Mucosa of descending colon (tissue), 3 donors: ENCODE results near the gene CEP83. TPM values are rescaled to one million over a fixed set of nuclear protein-coding genes. Genes with fewer than 3 reads are reported as not detected.
A peak's percentile ranks its signal among the peaks of the same experiment; 100 is the strongest.

ENCODE experiments used
- ATAC-seq: fragments of 200-7000 bp; cut with Tn5 transposase; one replicate; pipeline ENCODE4 v1.9.1; 2020; ENCODE audit warnings: mild to moderate bottlenecking, moderate library complexity
- DNase-seq, 3 donors: peaks; one replicate each; pipeline ENCODE4 v3.0.0-alpha.2; 2020
- H3K36me3 ChIP-seq: fragments of 200-600 bp; one replicate; pipeline ENCODE4 v1.8.0; 2021; ENCODE audit warnings: low read depth, mild to moderate bottlenecking
- H3K4me1 ChIP-seq: fragments of 200-600 bp; one replicate; pipeline ENCODE4 v1.8.0; 2021; ENCODE audit warnings: low read depth, mild to moderate bottlenecking
- H3K4me3 ChIP-seq: fragments of 200-600 bp; one replicate; pipeline ENCODE4 v1.8.0; 2021; ENCODE audit warnings: mild to moderate bottlenecking
- H3K9me3 ChIP-seq: fragments of 200-600 bp; one replicate; pipeline ENCODE4 v1.8.0; 2021; ENCODE audit warnings: mild to moderate bottlenecking
- intact Hi-C, 2 donors: fragments of 100-400 bp; cut with DNase I in 1 of 2; cut with micrococcal nuclease in 1 of 2; formaldehyde crosslinking; loops; one replicate each; pipeline versions ENCODE4 v1.11.0 to v1.11.1; 2022; cut with DNase I, micrococcal nuclease
- long read RNA-seq, 2 donors: library from polyadenylated mRNA; unstranded; transcript quantifications; one replicate each; pipeline ENCODE4 v2.0.0, GENCODE V29; 2019 to 2021
- total RNA-seq, 3 donors: library from RNA; stranded (reverse); fragmentation: NEBNext Ultra II Directional in 2 of 3; extraction: Animal tissue kit (Norgen Biotek cat#: 25700) in 2 of 3; gene quantifications; one replicate each; pipeline versions ENCODE4 v1.2.1 to v1.2.4, GENCODE V29; 2021 to 2023
- TF ChIP-seq, protein P1 (sequence below): fragments of 200-600 bp; IDR thresholded peaks from one replicate; pipeline ENCODE4 v1.8.0; 2022; ENCODE audit warnings: antibody characterized with exemption, mild to moderate bottlenecking
- donor health status: DM: no; HTN: no; CAD: no; lungs with moderate emphysema.
- donor health status: DM: no; HTN: no; CAD: no.
- donor health status: DM: no; HTN: yes; CAD: no.

Gene CEP83, protein sequence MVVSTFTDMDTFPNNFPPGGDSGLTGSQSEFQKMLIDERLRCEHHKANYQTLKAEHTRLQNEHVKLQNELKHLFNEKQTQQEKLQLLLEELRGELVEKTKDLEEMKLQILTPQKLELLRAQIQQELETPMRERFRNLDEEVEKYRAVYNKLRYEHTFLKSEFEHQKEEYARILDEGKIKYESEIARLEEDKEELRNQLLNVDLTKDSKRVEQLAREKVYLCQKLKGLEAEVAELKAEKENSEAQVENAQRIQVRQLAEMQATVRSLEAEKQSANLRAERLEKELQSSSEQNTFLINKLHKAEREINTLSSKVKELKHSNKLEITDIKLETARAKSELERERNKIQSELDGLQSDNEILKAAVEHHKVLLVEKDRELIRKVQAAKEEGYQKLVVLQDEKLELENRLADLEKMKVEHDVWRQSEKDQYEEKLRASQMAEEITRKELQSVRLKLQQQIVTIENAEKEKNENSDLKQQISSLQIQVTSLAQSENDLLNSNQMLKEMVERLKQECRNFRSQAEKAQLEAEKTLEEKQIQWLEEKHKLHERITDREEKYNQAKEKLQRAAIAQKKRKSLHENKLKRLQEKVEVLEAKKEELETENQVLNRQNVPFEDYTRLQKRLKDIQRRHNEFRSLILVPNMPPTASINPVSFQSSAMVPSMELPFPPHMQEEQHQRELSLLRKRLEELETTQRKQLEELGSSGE
- 10 to 100 TPM; 11.7 to 14.4 (median 14.3) TPM for total RNA-seq
- long read RNA-seq, donor 1, partial matches to known transcripts = 1 of 2 reads
- long read RNA-seq, donor 1, other reads (novel, unspliced or antisense) = 0 of 2 reads
- long read RNA-seq, donor 2, partial matches to known transcripts = 4 of 5 reads
- long read RNA-seq, donor 2, other reads (novel, unspliced or antisense) = 1 of 5 reads

DNA sequence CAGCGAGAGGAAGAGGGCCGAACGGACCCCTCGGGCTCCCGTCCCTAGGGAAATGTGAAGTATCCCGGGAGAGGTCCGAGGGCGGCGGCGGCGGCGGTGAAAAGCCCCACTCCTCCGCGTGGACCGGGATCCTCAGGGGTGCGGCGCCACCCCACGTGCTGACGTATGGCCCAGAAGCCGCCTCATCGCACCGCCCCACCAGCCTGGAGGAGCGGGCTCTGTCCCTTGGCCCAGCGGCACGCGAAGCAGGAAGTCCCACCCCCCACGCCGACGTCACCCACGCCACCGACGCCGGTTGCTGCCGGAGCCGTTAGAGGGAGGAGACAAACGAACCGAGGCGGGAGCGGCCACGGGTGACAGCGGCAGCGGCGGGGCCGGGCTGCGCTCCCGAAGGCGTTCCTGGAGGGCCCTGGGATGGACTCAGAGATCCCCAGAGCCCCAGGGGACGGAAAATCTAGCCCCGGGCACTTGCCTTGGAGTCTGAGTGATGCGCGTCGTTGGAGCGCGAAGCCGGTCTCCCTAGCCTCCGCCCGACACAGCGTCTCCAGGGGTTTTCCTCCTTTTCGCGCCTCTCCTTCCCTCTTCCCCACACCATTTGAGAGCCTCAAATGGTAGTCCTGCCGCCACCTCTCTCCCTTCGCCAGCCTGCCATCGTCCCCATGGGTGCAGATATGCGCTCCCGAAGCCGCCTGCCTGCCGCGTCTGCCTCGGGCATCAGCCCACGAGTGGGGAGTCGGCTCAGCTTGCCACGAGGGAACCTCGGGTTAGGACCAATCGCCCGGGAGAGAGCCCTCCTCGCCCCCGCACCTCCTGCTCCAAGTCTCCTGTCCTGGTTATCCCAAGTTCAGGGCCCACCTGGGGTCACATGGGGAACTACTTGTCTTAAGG, at the start of gene CEP83:
CEP83 (minus strand) TSS at position 140 of the 888 bp plus-strand sequence. CDS start 47,377 bp downstream, outside the sequence.
- ATAC-seq = peak; percentile 99
- intact Hi-C loops = no loop called here
- H3K4me3 ChIP-seq = peak within 1 kb of the TSS; percentile 45

DNA sequence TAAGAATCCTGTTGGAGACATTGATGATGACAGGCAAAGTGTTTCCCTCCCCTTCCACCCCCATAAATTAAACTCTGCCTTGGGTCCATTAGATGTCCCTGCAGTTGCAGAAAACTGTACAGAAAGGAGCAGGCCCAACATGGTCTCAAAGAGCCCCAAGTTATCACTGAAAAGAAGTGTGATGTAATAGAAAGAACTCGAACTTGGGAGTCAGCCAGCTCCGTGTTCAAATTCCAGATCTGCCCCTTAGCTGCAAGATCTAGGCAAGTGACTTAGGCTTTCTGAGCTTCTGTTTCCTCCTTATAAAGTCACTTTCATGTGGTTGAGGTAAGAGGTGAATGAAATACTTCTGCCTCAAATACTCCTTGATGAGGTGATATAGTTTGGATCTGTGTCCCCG, 49.6 kb upstream of the CEP83 start:
- Histone ChIP-seq H3K4me3 (no peak overlapping the region), H3K9me3 (no peaks in the 10 kb centered on the region), H3K36me3 (no peaks in the 10 kb centered on the region), H3K4me1 (no peaks in the 10 kb centered on the region)
- no peak for ATAC-seq
- intact Hi-C loops = no loop called here
- TF ChIP-seq, protein P1, sequence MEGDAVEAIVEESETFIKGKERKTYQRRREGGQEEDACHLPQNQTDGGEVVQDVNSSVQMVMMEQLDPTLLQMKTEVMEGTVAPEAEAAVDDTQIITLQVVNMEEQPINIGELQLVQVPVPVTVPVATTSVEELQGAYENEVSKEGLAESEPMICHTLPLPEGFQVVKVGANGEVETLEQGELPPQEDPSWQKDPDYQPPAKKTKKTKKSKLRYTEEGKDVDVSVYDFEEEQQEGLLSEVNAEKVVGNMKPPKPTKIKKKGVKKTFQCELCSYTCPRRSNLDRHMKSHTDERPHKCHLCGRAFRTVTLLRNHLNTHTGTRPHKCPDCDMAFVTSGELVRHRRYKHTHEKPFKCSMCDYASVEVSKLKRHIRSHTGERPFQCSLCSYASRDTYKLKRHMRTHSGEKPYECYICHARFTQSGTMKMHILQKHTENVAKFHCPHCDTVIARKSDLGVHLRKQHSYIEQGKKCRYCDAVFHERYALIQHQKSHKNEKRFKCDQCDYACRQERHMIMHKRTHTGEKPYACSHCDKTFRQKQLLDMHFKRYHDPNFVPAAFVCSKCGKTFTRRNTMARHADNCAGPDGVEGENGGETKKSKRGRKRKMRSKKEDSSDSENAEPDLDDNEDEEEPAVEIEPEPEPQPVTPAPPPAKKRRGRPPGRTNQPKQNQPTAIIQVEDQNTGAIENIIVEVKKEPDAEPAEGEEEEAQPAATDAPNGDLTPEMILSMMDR = no peak
- DNase-seq = no peak

More for the DNA sequence above, at the start of gene CEP83:
- Histone ChIP-seq H3K9me3 (no peaks in the 10 kb centered on the region), H3K4me1 (peaks cover 5% of the 10 kb centered on the region), H3K36me3 (no peaks in the 10 kb centered on the region)
- DNase-seq = peak; percentile 99
- TF ChIP-seq, protein P1 = no peak

DNA sequence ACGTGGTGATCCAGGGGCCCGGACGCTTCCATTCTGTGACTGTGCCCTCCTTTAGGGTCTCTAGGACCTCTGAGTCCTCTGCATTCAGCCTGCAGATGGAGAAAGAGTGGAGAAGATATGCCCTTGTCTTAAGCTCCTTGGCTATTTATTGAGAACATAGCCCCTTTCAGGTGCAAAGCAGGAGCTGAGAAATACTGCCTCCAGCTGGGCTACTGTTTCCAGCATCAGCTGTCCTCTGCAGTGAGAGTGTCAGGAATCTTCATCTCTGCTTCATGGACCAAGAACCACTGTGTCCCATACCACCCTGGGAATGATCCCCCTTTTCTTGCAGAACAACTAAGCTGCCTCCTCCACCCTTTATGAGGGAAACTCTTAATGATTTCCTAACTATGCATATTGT, 47.8 kb upstream of the CEP83 start:
- Histone ChIP-seq H3K4me3 (no peak overlapping the region), H3K36me3 (no peaks in the 10 kb centered on the region), H3K4me1 (no peaks in the 10 kb centered on the region), H3K9me3 (no peaks in the 10 kb centered on the region)
- TF ChIP-seq, protein P1 = no peak
- DNase-seq (no peak), ATAC-seq (no peak)
- intact Hi-C loops = no loop called here

DNA sequence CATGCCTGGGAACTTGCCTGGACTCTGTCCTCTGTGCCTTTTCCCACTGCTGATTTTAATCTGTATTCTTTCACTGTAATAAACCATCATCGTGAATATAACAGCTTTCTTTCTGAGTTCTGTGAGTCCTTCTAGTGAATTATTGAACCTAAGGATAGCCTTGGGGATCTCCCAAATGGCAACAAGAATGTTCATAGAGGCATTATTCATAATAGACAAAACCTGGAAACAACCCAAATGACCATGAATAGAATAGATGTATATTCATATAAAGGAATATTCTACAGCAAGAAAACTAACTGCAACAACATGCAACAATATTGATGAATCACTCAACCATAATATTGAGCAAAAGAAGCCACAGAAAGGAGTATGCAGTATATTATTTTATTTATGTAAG, 44.7 kb upstream of the CEP83 start:
- DNase-seq (no peak), ATAC-seq (no peak)
- TF ChIP-seq, protein P1 = no peak
- H3K4me1 ChIP-seq = no peaks in the 10 kb centered on the region
- H3K36me3 ChIP-seq = no peaks in the 10 kb centered on the region
- H3K4me3 ChIP-seq = no peak overlapping the region
- no peaks in the 10 kb centered on the region for H3K9me3 ChIP-seq
- intact Hi-C loops = no loop called here

DNA sequence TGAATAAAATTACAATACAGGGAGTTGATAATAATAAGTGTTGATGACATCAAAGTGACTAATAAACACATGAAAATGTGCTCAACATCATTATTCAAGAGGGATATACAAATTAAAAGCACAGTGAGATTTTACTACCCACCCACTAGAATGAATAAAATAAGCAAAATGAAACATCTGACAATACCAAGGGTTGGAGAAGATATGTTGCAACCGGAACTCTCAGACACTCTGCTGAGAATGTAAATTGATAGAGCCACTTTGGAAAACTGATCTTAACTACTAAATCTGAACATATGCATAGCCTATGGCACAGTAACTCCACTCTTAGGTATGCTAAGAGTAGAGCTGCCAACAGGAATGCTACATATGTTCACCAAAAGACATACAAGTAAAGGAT, 44.0 kb upstream of the CEP83 start:
- intact Hi-C loops = no loop called here
- Histone ChIP-seq H3K4me1 (no peaks in the 10 kb centered on the region), H3K9me3 (no peaks in the 10 kb centered on the region), H3K36me3 (no peaks in the 10 kb centered on the region), H3K4me3 (no peak overlapping the region)
- TF ChIP-seq, protein P1 = no peak
- ATAC-seq (no peak), DNase-seq (no peak)
